Measurements from ENCODE around the gene FRS3. TPM values are rescaled to one million over a fixed set of nuclear protein-coding genes. Genes with fewer than 3 reads are reported as not detected.

Gene FRS3
- total and polyA plus RNA-seq, 9 of the 15 experiments (the other 6 are each of a cell fraction or from before 2014, with no cell fraction given), result 0.03 to 3.7 (median 1.6) TPM

DNA sequence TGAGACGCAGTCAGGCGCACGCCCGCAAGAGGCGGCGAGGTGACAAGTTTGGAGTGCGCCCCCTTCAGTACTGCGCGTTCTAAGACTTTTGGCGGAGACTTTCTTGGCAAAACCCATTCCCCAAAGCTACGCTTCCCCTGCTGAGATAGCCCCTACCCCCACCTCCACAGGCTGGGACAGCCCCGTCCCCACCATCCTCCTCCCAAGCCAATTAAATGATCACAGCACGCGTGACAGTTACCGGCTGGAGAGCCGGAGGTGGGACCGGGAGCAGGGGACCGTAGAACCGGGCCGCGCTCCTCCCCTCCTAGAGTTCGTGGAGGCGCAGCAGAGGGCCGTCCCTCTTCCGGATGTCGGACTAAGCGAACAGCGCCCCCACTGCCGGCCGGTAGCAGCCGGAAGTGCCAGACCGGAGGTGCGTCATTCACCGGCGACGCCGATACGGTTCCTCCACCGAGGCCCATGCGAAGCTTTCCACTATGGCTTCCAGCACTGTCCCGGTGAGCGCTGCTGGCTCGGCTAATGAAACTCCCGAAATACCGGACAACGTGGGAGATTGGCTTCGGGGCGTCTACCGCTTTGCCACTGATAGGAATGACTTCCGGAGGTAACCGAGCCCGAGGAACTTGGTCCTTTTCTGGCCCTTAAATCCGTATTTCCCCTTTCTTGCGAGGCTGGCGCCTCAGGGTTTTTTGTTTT, 7.7 kb upstream of the FRS3 start, which contains the start of gene TOMM6:
TSS of gene TOMM6 (plus strand) at position 476 of the 699 bp plus-strand sequence. CDS start at position 480, 4 bp downstream.
- Histone ChIP-seq H3K4me2 (ENCODE audit: insufficient read depth, low read length) (peak within 1 kb of the TSS; percentile 99), H3K27me3 (ENCODE audit: control insufficient read depth in 2 of 2, insufficient read depth in 2 of 2, low read length in 2 of 2) (no peaks in the 10 kb centered on the region), H3K9me1 (ENCODE audit: control insufficient read depth, insufficient read depth, low read length) (no peaks in the 10 kb centered on the region), H3K9me3 (replicated peaks; ENCODE audit: control insufficient read depth, insufficient read depth, low read depth, low read length) (no peaks in the 10 kb centered on the region), H3K79me2 (ENCODE audit: control insufficient read depth, insufficient read depth, low read length) (peaks cover 48% of the 10 kb centered on the region), H3K4me1 (replicated peaks in 1 of 2; ENCODE audit: control insufficient read depth in 2 of 2, insufficient read depth in 2 of 2, low read length in 2 of 2) (peaks cover 30 to 33% of the 10 kb centered on the region in 2 experiments), H3K36me3 (ENCODE audit: control insufficient read depth, insufficient read depth, low read length) (peaks cover 37% of the 10 kb centered on the region), H4K20me1 (replicated peaks; ENCODE audit: control insufficient read depth, insufficient read depth, low read length) (peaks cover 5% of the 10 kb centered on the region; the same call in 1 of the 2 replicates), H3K27ac (ENCODE audit: extremely low read depth, low read depth, low read length) (peak within 1 kb of the TSS; percentile 93), H3K9ac (ENCODE audit: insufficient read depth in 1 of 2, low read depth in 2 of 2, low read length in 2 of 2) (peak within 1 kb of the TSS; percentile 96 to 99), H2AFZ (ENCODE audit: low read depth, low read length) (peak within 1 kb of the TSS; percentile 94), H3K4me3 (peak within 1 kb of the TSS; percentile 87)
- under 1% methylated on average over 55 of the region's 55 CpGs for WGBS (ENCODE audit: insufficient coverage, low coverage, missing lambda C conversion rate)
- ChIA-PET POLR2A (interaction anchor here (0.6 to 7.1 kb wide), 21 partner anchors 10 to 1092 kb away, joined by 3 to 37 read pairs (median 4); partner anchors contain the start of genes BYSL, MED20, RPL7L1 and TAF8), CTCF (ENCODE audit: low intra/inter-chr PET ratio) (interaction anchor here (0.7 to 3.0 kb wide), 10 partner anchors 81 to 379 kb away, joined by 3 to 17 read pairs (median 4); partner anchors contain the start of genes BYSL, MED20 and TAF8)
- in situ Hi-C loops (cut with MboI) (loop anchor here (5.0 to 10.0 kb wide), 3 partner anchors 120 to 437 kb away; no protein-coding TSS in a partner anchor), intact Hi-C loops (cut with micrococcal nuclease) (loop anchor here (1.0 to 5.0 kb wide), 5 partner anchors 60 to 257 kb away; partner anchors contain the start of genes BYSL, MED20 and USP49)
- BruUV-seq (replicated peaks), result no TSS peak
- ATAC-seq (peak; percentile 87), DNase-seq (ENCODE audit: extremely low read depth in 1 of 4, low spot score in 3 of 4) (peak; percentile 87 to 99 (median 91)), FAIRE-seq (peak; percentile 97)
- no peak; the same call in 1 of the 2 replicates for TF ChIP-seq CHCHD3 (CRISPR knock-in tag; IDR thresholded peaks at IDR 0.05)
- TF ChIP-seq ZNF512 (tag; IDR thresholded peaks at IDR 0.05), result peak; percentile 55; the same call in 1 of the 2 replicates
- TF ChIP-seq, protein P1, sequence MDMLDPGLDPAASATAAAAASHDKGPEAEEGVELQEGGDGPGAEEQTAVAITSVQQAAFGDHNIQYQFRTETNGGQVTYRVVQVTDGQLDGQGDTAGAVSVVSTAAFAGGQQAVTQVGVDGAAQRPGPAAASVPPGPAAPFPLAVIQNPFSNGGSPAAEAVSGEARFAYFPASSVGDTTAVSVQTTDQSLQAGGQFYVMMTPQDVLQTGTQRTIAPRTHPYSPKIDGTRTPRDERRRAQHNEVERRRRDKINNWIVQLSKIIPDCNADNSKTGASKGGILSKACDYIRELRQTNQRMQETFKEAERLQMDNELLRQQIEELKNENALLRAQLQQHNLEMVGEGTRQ (CRISPR knock-in tag; IDR thresholded peaks at IDR 0.05), result no peak
- TF ChIP-seq FIP1L1 (IDR thresholded peaks at IDR 0.05; ENCODE audit: low read depth, low read length, poor library complexity, severe bottlenecking), result peak; percentile 90
- TF ChIP-seq SFPQ (IDR thresholded peaks at IDR 0.05; ENCODE audit: low read depth, low read length), result no peak
- no peak for TF ChIP-seq PREB (CRISPR knock-in tag; IDR thresholded peaks at IDR 0.05)
- TF ChIP-seq PRDM10 (IDR thresholded peaks at IDR 0.05; ENCODE audit: partially characterized antibody), result peak; percentile 84

All from K562 (cell line).